GM12873 (cell line): ENCODE results near the gene KIF21A.

Source experiments
- CTCF ChIP-seq: IDR thresholded peaks from 2 replicates; pipeline ENCODE4 v1.5.1; 2012; ENCODE audit warnings: low read depth, mild to moderate bottlenecking, moderate library complexity, low read length, control low read depth; ENCODE audit not compliant: insufficient read depth; ENCODE audit errors: missing control alignments

KIF21A gene

DNA sequence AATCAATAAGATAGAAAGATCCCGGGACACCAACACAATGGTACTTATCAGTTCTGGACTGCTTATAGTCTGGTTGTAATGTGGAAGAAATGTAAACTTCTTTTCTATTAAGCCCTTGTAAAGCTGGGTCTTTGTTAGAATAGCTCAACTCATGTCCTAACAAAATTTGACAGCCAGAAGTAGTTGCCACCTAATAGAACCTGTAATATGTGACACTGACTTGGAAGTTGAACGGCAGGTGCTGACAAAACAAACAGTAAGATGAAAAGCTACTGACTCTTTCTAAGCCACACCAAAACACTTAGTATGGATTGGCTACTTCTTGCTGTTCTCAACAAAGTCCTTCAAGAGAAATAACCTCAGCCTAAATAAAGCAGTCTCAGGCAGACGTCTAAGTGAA is 56.6 kb downstream of the KIF21A start:
- no peak for TF ChIP-seq CTCF

DNA sequence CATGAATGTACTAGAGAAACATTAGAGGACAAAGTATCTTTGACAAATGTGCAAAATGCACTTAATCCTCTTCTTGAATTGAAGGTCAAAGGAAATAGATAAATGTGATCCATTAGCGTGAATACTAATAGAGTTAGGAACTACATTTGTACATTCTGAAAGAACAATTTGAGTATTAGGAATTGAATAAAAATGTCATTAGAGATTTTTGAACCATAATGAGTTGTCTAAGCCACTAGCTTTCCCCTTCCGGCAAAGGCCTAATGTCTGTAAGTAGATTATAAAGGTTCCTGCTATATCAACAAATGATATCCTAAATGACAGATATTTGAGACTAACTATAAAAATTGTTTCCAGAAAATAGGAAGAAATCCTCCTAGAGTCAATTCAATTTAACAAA is 59.8 kb downstream of the KIF21A start:
- TF ChIP-seq CTCF = no peak

- no peak for TF ChIP-seq CTCF
Measured at GRCh38 chr12:39380090-39380489, 62.8 kb downstream of the KIF21A start.

DNA sequence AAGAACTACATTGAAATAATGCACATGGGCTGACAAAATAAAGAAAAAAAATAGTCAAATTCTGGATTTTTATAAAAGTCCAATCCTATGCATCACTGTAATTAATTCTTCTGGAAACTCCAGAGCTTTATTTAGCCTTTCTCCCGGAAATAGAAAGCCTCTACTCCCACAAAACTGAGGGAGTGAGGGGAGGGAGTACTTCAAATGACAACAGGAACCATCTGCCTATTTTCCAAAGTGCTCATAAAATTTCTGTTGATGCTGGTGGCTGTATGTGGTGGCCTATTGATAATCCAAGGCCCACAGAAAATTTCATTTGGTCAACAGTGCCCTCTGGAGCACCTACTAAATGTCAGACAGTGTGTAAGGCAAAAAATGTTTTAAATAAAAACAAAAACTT is 64.6 kb downstream of the KIF21A start:
- no peak for TF ChIP-seq CTCF

DNA sequence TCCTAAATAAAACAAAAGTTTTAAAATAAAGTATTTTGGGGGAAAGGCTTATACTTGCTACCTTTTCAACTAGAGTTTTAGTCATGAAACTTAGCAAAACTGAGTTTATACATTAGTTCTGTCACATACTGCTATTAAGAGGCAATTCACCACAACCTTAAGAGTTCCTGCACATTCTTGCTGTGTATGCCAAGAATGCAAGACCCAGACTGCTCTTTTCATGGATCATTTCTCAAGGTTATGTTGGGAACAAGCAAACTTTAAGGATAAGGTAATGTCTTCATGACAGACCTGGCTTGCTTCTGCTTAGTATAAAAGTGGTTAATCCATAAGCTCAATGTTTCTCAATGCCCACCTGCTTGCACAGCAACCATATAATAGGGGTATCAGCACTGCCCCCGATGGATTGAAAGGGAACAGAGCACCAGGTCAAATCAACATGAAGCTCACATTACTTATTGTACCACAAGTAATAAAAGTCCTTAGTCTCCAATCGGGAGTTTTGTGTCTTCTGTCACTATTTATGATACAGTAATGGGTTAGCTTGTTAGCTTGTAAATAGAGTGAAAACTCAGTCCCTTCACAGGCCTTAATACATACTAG is 67.6 kb downstream of the KIF21A start:
- peak; percentile 50 for TF ChIP-seq CTCF

- TF ChIP-seq CTCF = no peak
Measured at GRCh38 chr12:39372929-39373328, 70.0 kb downstream of the KIF21A start.

DNA sequence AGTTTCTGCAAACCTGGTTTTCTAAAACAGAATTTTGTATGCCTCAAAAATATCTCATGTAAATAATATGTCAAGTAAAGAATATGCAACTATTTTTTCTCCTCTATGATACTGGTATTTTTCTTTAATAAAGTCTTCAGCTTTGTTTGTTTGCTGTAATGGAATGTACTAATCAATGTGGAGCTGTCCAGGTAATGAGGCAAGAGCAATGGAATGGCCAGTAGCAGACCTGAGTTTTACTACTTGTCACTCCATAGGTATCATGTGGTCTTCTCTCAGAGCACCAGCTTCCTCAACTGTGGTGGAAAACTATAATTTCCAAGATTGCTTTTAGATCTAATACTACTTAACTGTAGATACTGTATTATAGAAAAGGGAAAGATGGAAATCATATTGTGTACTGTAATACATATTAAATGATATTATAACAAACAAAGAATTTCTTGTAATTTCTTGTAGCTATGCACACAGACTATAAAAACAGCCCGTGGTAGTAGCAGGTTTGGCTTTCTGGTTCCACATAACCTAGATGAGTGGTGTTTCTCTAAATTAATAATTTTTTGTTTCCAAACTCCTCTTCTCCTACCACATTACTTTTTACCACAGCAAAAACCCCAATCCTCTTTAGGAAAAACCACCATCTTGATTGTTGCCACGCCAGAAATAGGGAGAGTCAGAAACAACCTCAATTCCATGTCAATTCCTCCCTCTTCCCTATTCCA is 70.6 kb downstream of the KIF21A start:
- no peak for TF ChIP-seq CTCF
